ENCODE results near the gene PVR.
"Not testable (repeated sequence)": the region's sequence is repeated elsewhere in the genome, so short reads cannot be mapped to it uniquely, and the experiment has no call there.

PVR gene

GRCh38 chr19:44607917-44608316 is 35.8 kb upstream of the PVR start:
- Mint-ChIP-seq H3K36me3 (ENCODE audit: low read depth) (no peaks in the 10 kb centered on the region), H3K9me3 (no peaks in the 10 kb centered on the region), H3K27me3 (ENCODE audit: low read depth) (peaks cover 10% of the 10 kb centered on the region), H3K4me3 (no peak overlapping the region), H3K27ac (peak overlapping the region in 1 of 3 experiments; percentile 51), H3K4me1 (peaks cover 4% of the 10 kb centered on the region)
- TF ChIP-seq, protein P1, sequence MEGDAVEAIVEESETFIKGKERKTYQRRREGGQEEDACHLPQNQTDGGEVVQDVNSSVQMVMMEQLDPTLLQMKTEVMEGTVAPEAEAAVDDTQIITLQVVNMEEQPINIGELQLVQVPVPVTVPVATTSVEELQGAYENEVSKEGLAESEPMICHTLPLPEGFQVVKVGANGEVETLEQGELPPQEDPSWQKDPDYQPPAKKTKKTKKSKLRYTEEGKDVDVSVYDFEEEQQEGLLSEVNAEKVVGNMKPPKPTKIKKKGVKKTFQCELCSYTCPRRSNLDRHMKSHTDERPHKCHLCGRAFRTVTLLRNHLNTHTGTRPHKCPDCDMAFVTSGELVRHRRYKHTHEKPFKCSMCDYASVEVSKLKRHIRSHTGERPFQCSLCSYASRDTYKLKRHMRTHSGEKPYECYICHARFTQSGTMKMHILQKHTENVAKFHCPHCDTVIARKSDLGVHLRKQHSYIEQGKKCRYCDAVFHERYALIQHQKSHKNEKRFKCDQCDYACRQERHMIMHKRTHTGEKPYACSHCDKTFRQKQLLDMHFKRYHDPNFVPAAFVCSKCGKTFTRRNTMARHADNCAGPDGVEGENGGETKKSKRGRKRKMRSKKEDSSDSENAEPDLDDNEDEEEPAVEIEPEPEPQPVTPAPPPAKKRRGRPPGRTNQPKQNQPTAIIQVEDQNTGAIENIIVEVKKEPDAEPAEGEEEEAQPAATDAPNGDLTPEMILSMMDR (IDR thresholded peaks at IDR 0.05; ENCODE audit: unreplicated experiment in 3 of 3), result no peak

DNA sequence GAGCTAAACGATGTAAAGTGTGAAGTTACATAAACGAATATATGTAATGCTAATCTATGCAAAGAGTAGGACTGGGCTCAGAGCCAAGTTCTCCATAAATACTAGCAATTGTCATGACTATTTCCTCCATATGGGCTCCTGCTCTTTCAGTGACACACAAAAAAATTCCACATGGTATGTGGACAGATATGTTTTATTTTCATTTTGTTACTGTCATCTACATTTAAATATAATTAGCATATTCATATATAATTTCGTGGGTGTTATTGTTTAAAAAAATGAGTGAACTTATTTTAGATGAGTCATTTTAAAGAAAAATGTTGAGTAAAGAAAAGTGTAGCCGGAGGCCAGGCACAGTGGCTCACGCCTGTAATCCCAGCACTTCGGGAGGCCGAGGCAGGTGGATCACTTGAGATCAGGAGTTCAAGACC is 35.3 kb upstream of the PVR start:
- no peaks in the 10 kb centered on the region for H3K36me3 Mint-ChIP-seq (ENCODE audit: low read depth)
- H3K4me1 Mint-ChIP-seq, result peaks cover 4% of the 10 kb centered on the region
- TF ChIP-seq, protein P1 (IDR thresholded peaks at IDR 0.05; ENCODE audit: unreplicated experiment in 3 of 3), result no peak
- H3K9me3 Mint-ChIP-seq, result no peaks in the 10 kb centered on the region
- H3K27me3 Mint-ChIP-seq (ENCODE audit: low read depth), result peaks cover 7% of the 10 kb centered on the region
- H3K4me3 Mint-ChIP-seq, result no peak overlapping the region
- H3K27ac Mint-ChIP-seq, result peak overlapping the region in 1 of 3 experiments; percentile 51

DNA sequence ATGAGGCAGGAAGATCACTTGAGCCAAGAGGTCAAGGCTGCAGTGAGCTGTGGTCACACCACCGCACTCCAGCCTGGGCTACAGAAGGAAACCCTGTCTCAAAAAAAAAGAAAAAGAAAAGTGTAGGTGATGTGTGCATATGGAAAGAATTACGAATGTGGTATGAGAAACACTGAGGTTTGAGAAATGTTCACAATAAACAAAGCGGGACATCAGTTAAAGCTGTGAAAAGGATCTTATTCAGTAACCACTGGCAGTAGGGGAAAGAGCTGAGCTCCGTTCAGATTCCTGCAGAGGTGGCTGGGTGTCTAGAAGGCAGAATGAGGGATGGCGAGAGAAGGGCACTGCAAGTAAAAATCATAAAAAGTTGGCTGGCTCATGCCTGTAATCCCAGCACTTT is 34.5 kb upstream of the PVR start:
- no peak overlapping the region for H3K4me3 Mint-ChIP-seq
- no peak overlapping the region for H3K27ac Mint-ChIP-seq
- peaks cover 4% of the 10 kb centered on the region for H3K4me1 Mint-ChIP-seq
- TF ChIP-seq, protein P1 (IDR thresholded peaks at IDR 0.05; ENCODE audit: unreplicated experiment in 3 of 3), result no peak
- H3K36me3 Mint-ChIP-seq (ENCODE audit: low read depth), result no peaks in the 10 kb centered on the region
- H3K9me3 Mint-ChIP-seq, result no peaks in the 10 kb centered on the region
- peaks cover 4% of the 10 kb centered on the region for H3K27me3 Mint-ChIP-seq (ENCODE audit: low read depth)

DNA sequence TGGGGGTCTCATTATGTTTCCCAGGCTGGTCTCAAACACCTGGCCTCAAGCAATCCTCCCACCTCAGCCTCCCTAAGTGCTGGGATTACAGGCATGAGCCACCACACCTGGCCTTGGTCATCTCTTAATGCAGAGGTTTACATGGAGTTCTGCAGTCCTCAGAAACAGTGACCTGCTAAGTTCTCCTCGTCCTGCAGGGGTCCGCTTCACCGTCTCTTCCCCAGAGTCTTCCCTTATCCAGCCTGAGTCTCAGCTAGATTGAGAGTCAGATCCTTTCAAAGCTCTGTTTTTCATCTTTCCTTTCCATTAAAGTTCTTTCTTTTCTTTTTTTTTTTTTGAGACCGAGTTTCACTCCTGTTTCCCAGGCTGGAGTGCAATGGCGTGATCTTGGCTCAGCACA is 33.2 kb upstream of the PVR start:
- not testable (repeated sequence) for H3K36me3 Mint-ChIP-seq (ENCODE audit: low read depth); H3K4me3 Mint-ChIP-seq; H3K27ac Mint-ChIP-seq; H3K27me3 Mint-ChIP-seq (ENCODE audit: low read depth); H3K4me1 Mint-ChIP-seq; H3K9me3 Mint-ChIP-seq
- TF ChIP-seq, protein P1 (IDR thresholded peaks at IDR 0.05; ENCODE audit: unreplicated experiment in 3 of 3), result peak in 1 of 3 experiments; percentile 13

DNA sequence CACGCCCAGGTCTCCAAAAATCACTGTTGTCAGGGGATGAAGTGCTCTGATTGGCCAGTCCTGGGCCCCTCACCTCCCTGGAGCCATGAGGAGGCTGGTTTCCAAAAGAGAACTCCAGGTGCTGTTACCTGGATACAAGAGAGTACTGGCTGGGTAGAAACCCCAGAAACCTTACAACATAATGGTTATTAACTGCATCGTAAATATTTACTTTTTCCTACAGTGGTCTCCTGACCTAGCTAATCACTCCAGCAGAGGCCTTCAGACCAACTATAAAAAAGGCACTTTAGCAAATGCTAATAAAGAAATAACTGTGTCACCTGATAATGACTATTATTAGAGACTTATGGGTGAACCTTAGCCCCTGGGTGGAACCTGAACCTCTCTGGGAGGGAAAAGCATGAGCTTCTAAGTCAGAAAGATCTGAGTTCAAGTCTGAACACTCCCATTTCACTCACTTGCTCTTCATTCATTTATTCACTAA is 31.9 kb upstream of the PVR start:
- Mint-ChIP-seq H3K9me3 (no peaks in the 10 kb centered on the region), H3K36me3 (ENCODE audit: low read depth) (no peaks in the 10 kb centered on the region), H3K27me3 (ENCODE audit: low read depth) (peaks cover 4% of the 10 kb centered on the region), H3K27ac (no peak overlapping the region), H3K4me3 (no peak overlapping the region), H3K4me1 (peaks cover 4% of the 10 kb centered on the region)
- TF ChIP-seq, protein P1 (IDR thresholded peaks at IDR 0.05; ENCODE audit: unreplicated experiment in 3 of 3), result no peak

All from nephron (organoid).